PC-9 (cell line): Measurements from ENCODE around the gene ITPKC. TPM values are rescaled to one million over a fixed set of nuclear protein-coding genes. Genes with fewer than 3 reads are reported as not detected.

Source experiments
- BruUV-seq: library from RNA; stranded (reverse); fragments of 400-500 nt; replicated peaks from 2 replicates; lab custom pipeline; 2021; lab: Mats Ljungman, UMichigan
- CTCF ChIA-PET: fragments of 300-600 bp; sonication (Branson Sonifier 250); formaldehyde crosslinking; loops from one replicate; lab custom pipeline; 2022; ENCODE audit warnings: antibody characterized with exemption; lab: Charles Lee
- POLR2A ChIA-PET: fragments of 300-600 bp; sonication (Branson Sonifier 250); formaldehyde crosslinking; loops from one replicate; lab custom pipeline; 2022; ENCODE audit warnings: antibody characterized with exemption; ENCODE audit not compliant: unreplicated experiment; lab: Charles Lee
- DNase-seq, 2 experiments: peaks; one replicate each; pipeline versions ENCODE4 v3.0.0 to v3.0.0-alpha.2; 2015 to 2022; ENCODE audit warnings: mixed read lengths in 1 of 2
- H2AFZ ChIP-seq: fragments of 200-600 bp; sonication (generic); 2 replicates; pipeline ENCODE4 v1.8.1; 2017; ENCODE audit warnings: antibody characterized with exemption
- H3F3A ChIP-seq: fragments of 200-600 bp; sonication (generic); 2 replicates; pipeline ENCODE4 v1.8.1; 2017; ENCODE audit warnings: antibody characterized with exemption, mild to moderate bottlenecking, low read depth; ENCODE audit not compliant: insufficient read depth
- H3K27ac ChIP-seq: fragments of 200-600 bp; sonication (generic); 2 replicates; pipeline ENCODE4 v1.6.1; 2016; ENCODE audit warnings: mixed run types
- H3K27me3 ChIP-seq: fragments of 200-600 bp; sonication (generic); 2 replicates; pipeline ENCODE4 v1.6.1; 2016; ENCODE audit warnings: low read depth, mixed run types; ENCODE audit not compliant: insufficient read depth
- H3K36me3 ChIP-seq: fragments of 200-600 bp; sonication (generic); 2 replicates; pipeline ENCODE4 v1.6.1; 2016; ENCODE audit warnings: low read depth, mixed run types
- H3K4me1 ChIP-seq: fragments of 200-600 bp; sonication (generic); replicated peaks from 2 replicates; pipeline ENCODE4 v1.6.1; 2016; ENCODE audit warnings: mixed run types; ENCODE audit not compliant: insufficient read depth
- H3K4me2 ChIP-seq: fragments of 200-600 bp; sonication (generic); 2 replicates; pipeline ENCODE4 v1.6.1; 2017; ENCODE audit warnings: mixed run types
- H3K4me3 ChIP-seq: fragments of 200-600 bp; sonication (generic); 2 replicates; pipeline ENCODE4 v1.6.1; 2016; ENCODE audit warnings: mixed run types
- H3K79me2 ChIP-seq: fragments of 200-600 bp; sonication (generic); 2 replicates; pipeline ENCODE4 v1.6.1; 2017; ENCODE audit warnings: low read depth, mixed run types
- H3K9me2 ChIP-seq: fragments of 200-600 bp; sonication (generic); 2 replicates; pipeline ENCODE4 v1.8.1; 2017; ENCODE audit warnings: mild to moderate bottlenecking; ENCODE audit not compliant: insufficient read depth
- H3K9me3 ChIP-seq: fragments of 200-600 bp; sonication (generic); 2 replicates; pipeline ENCODE4 v1.8.1; 2016; ENCODE audit warnings: low read depth; ENCODE audit not compliant: insufficient read depth
- H4K20me1 ChIP-seq: fragments of 200-600 bp; sonication (generic); 2 replicates; pipeline ENCODE4 v1.8.1; 2017; ENCODE audit not compliant: insufficient read depth
- CTCF ChIP-seq: fragments of 200-600 bp; sonication (generic); conservative IDR thresholded peaks from 2 replicates; pipeline ENCODE4 v1.6.1; 2017; ENCODE audit warnings: mixed run types, antibody characterized with exemption, mild to moderate bottlenecking, moderate library complexity
- EZH2 ChIP-seq: fragments of 200-600 bp; sonication (generic); IDR thresholded peaks from 2 replicates; pipeline ENCODE4 v1.8.0; 2017; ENCODE audit warnings: antibody characterized with exemption, low read depth
- intact Hi-C: fragments of 100-400 bp; cut with micrococcal nuclease; formaldehyde crosslinking; loops from one replicate; pipeline ENCODE4 v1.10.0; 2022; ENCODE audit not compliant: unreplicated experiment
- total RNA-seq: library from RNA; stranded (reverse); gene quantifications from 2 replicates; pipeline ENCODE4 v1.2.3, GENCODE V29; 2021

Gene ITPKC
- total RNA-seq, 1 experiment from 2014 or later: 17.6 TPM

DNA sequence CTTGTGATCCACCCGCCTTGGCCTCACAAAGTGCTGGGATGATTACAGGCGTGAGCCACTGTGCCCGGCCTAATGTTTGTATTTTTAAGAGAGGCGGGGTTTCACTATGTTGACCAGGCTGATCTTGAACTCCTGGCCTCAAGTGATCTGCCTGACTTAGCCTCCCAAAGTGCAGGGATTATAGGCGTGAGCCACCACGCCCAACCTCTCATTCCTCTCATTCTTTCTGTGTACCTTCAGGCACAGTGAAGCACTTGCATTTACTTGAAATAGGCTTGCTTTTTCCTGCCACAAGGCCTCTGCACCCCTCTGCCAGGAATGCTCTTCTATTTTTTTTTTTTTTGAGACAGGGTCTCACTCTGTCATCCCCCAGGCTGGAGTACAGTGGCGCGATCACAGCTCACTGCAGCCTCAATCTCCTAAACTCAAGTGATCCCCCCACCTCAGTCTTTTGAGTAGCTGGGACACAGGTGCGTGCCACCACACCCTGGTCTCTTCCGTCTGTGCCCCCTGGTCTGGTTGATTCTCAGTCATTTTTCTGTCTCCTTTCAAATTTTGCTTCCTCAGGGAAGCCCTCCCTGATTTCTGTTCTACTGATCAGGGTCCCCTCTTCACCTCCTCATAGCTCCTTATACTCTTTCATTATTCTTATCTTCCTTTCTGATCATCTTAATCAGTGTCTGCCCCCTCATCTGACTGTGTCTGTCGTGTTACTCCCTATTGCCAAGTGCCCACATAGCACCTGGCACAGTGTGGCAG is 18.3 kb downstream of the ITPKC start:
- DNase-seq: peak in 1 of 2 experiments; percentile 37
- TF ChIP-seq EZH2: no peak
- no peak for TF ChIP-seq CTCF
- H2AFZ ChIP-seq: no peak overlapping the region
- H3K9me3 ChIP-seq: no peaks in the 10 kb centered on the region
- H3K27me3 ChIP-seq: no peaks in the 10 kb centered on the region
- no peaks in the 10 kb centered on the region for H3K9me2 ChIP-seq
- intact Hi-C loops: no loop called here
- H3K4me3 ChIP-seq: no peak overlapping the region
- no peaks in the 10 kb centered on the region for H4K20me1 ChIP-seq
- H3K79me2 ChIP-seq: no peaks in the 10 kb centered on the region
- peaks cover 15% of the 10 kb centered on the region for H3K4me1 ChIP-seq
- H3K36me3 ChIP-seq: peaks cover 12% of the 10 kb centered on the region; the same call in 1 of the 2 replicates
- peak overlapping the region; percentile 65 for H3K27ac ChIP-seq
- H3F3A ChIP-seq: peaks cover 20% of the 10 kb centered on the region
- CTCF ChIA-PET: interaction anchor here (0.6 kb wide), 1 partner anchor 20 kb away, joined by 3 read pairs; no protein-coding TSS in a partner anchor
- BruUV-seq: no TSS peak
- POLR2A ChIA-PET: interaction anchor here (0.5 to 1.4 kb wide), 6 partner anchors 15 to 62 kb away, joined by 3 to 10 read pairs (median 6); partner anchors contain the start of genes ACTMAP, COQ8B, ITPKC and NUMBL
- peak overlapping the region; percentile 45; the same call in 1 of the 2 replicates for H3K4me2 ChIP-seq

- no TSS peak for BruUV-seq
- H3K36me3 ChIP-seq: peaks cover 12% of the 10 kb centered on the region; the same call in 1 of the 2 replicates
- no peaks in the 10 kb centered on the region for H3K79me2 ChIP-seq
- CTCF ChIA-PET: no interaction called here
- DNase-seq: no peak
- no peak overlapping the region for H2AFZ ChIP-seq
- peaks cover 31% of the 10 kb centered on the region for H3F3A ChIP-seq
- H3K9me3 ChIP-seq: no peaks in the 10 kb centered on the region
- no peaks in the 10 kb centered on the region; the same call in 1 of the 2 replicates for H4K20me1 ChIP-seq
- intact Hi-C loops: loop anchor here (1.0 kb wide), 2 partner anchors 14 to 17 kb away; partner anchors contain the start of gene ACTMAP
- H3K27ac ChIP-seq: peak overlapping the region; percentile 65
- no peaks in the 10 kb centered on the region for H3K27me3 ChIP-seq
- no peak for TF ChIP-seq EZH2
- TF ChIP-seq CTCF: no peak
- no peaks in the 10 kb centered on the region for H3K9me2 ChIP-seq
- POLR2A ChIA-PET: interaction anchor here (0.7 to 1.4 kb wide), 4 partner anchors 12 to 271 kb away, joined by 5 to 10 read pairs (median 6); partner anchors contain the start of genes ACTMAP and BLVRB
- H3K4me1 ChIP-seq: peaks cover 15% of the 10 kb centered on the region
- H3K4me2 ChIP-seq: no peak overlapping the region
- no peak overlapping the region for H3K4me3 ChIP-seq
Measured at GRCh38 chr19:40736661-40737060, 19.7 kb downstream of the ITPKC start.

- no peaks in the 10 kb centered on the region for H3K27me3 ChIP-seq
- DNase-seq: no peak
Measured at GRCh38 chr19:40737102-40737644, 20.3 kb downstream of the ITPKC start.

More at GRCh38 chr19:40737102-40737644, 20.3 kb downstream of the ITPKC start:
- Histone ChIP-seq H2AFZ (no peak overlapping the region), H3K9me3 (no peaks in the 10 kb centered on the region), H3F3A (peaks cover 31% of the 10 kb centered on the region), H3K36me3 (peaks cover 12% of the 10 kb centered on the region; the same call in 1 of the 2 replicates), H4K20me1 (no peaks in the 10 kb centered on the region; the same call in 1 of the 2 replicates), H3K79me2 (no peaks in the 10 kb centered on the region), H3K27ac (no peak overlapping the region), H3K4me2 (no peak overlapping the region), H3K4me1 (peaks cover 15% of the 10 kb centered on the region), H3K9me2 (no peaks in the 10 kb centered on the region), H3K4me3 (no peak overlapping the region)
- intact Hi-C loops: no loop called here
- ChIA-PET CTCF (no interaction called here), POLR2A (interaction anchor here (0.6 kb wide), 1 partner anchor 526 kb away, joined by 3 read pairs; no protein-coding TSS in a partner anchor)
- no TSS peak for BruUV-seq
- TF ChIP-seq CTCF (no peak), EZH2 (no peak)
